K562 (cell line): ENCODE results near the gene ENTREP3. TPM values are rescaled to one million over a fixed set of nuclear protein-coding genes. Genes with fewer than 3 reads are reported as not detected.

Source experiments
- ATAC-seq: fragments of 200-7000 bp; cut with Tn5 transposase; 3 replicates; pipeline ENCODE4 v1.9.1; 2020; ENCODE audit warnings: moderate library complexity
- BruUV-seq: library from RNA; stranded (reverse); fragments of 400-500 nt; replicated peaks from 2 replicates; lab custom pipeline; 2021; lab: Mats Ljungman, UMichigan
- CTCF ChIA-PET: fragments of 300-600 bp; formaldehyde crosslinking; extraction: SDS; loops from one replicate; lab custom pipeline; 2021; ENCODE audit warnings: low intra/inter-chr PET ratio; lab: Yijun Ruan, JAX
- POLR2A ChIA-PET: fragments of 300-600, 350-650 bp; sonication (Branson Sonifier 250); formaldehyde crosslinking; extraction: SDS; loops from one replicate; lab custom pipeline; 2021; ENCODE audit warnings: antibody characterized with exemption, inconsistent platforms; lab: Yijun Ruan, JAX
- DNase-seq, 4 experiments: peaks; one replicate each; pipeline versions ENCODE4 v3.0.0 to v3.0.0-alpha.2; 2011 to 2018; ENCODE audit warnings: low spot score in 3 of 4, mixed read lengths in 3 of 4; ENCODE audit errors: extremely low read depth in 1 of 4
- FAIRE-seq: peaks from 2 replicates; lab custom pipeline; 2011; peaks lifted over from hg19 to GRCh38; lab: Jason Lieb, UNC
- H2AFZ ChIP-seq: 2 replicates; pipeline ENCODE4 v1.6.0; 2011; ENCODE audit warnings: low read depth, low read length, control low read depth, inconsistent platforms
- H3K27ac ChIP-seq: fragments of 200-600 bp; 3 replicates; pipeline ENCODE4 v1.8.0; 2011; ENCODE audit warnings: low read depth, mild to moderate bottlenecking, control low read depth, inconsistent platforms, low read length, moderate library complexity, mixed read lengths; ENCODE audit errors: extremely low read depth
- H3K27me3 ChIP-seq, 2 experiments: fragments of 300-600 bp in 1 of 2; 2 replicates in 1 of 2; 3 replicates in 1 of 2; pipeline versions ENCODE4 v1.6.0 to v1.8.0; 2011; ENCODE audit warnings: inconsistent platforms in 2 of 2, low read length in 2 of 2, mild to moderate bottlenecking in 1 of 2, mixed read lengths in 1 of 2, moderate library complexity in 1 of 2; ENCODE audit not compliant: control insufficient read depth in 2 of 2, insufficient read depth in 2 of 2
- H3K36me3 ChIP-seq: fragments of 300-600 bp; 3 replicates; pipeline ENCODE4 v1.8.0; 2011; ENCODE audit warnings: mild to moderate bottlenecking, low read length, inconsistent platforms; ENCODE audit not compliant: control insufficient read depth, insufficient read depth
- H3K4me1 ChIP-seq, 2 experiments: fragments of 200-600 bp in 1 of 2; replicated peaks in 1 of 2; 2 replicates in 1 of 2; 3 replicates in 1 of 2; pipeline versions ENCODE4 v1.5.1 to v1.8.0; 2011; ENCODE audit warnings: inconsistent platforms in 2 of 2, low read length in 2 of 2, mild to moderate bottlenecking in 1 of 2, mixed read lengths in 1 of 2, moderate library complexity in 1 of 2; ENCODE audit not compliant: control insufficient read depth in 2 of 2, insufficient read depth in 2 of 2
- H3K4me2 ChIP-seq: 2 replicates; pipeline ENCODE4 v1.6.1; 2011; ENCODE audit warnings: low read length, control low read depth, inconsistent platforms, mixed read lengths; ENCODE audit not compliant: insufficient read depth
- H3K4me3 ChIP-seq: fragments of 200-600 bp; sonication (generic), shearing (Covaris generic); 2 replicates; pipeline ENCODE4 v1.5.1; 2016; ENCODE audit warnings: control low read depth, inconsistent platforms
- H3K79me2 ChIP-seq: fragments of 200-600 bp; 3 replicates; pipeline ENCODE4 v1.8.0; 2011; ENCODE audit warnings: low read length, inconsistent platforms; ENCODE audit not compliant: control insufficient read depth, insufficient read depth
- H3K9ac ChIP-seq, 2 experiments: 2 replicates each; pipeline versions ENCODE4 v1.6.0 to v1.6.1; 2011; ENCODE audit warnings: low read depth in 2 of 2, low read length in 2 of 2, control low read depth in 1 of 2, inconsistent platforms in 1 of 2, mild to moderate bottlenecking in 1 of 2, mixed read lengths in 1 of 2; ENCODE audit not compliant: insufficient read depth in 1 of 2
- H3K9me1 ChIP-seq: one replicate; pipeline ENCODE4 v1.6.0; 2011; ENCODE audit warnings: inconsistent platforms, mild to moderate bottlenecking, low read length, moderate library complexity; ENCODE audit not compliant: control insufficient read depth, insufficient read depth
- H3K9me3 ChIP-seq: replicated peaks from 2 replicates; pipeline ENCODE4 v1.5.1; 2011; ENCODE audit warnings: low read depth, low read length, inconsistent platforms; ENCODE audit not compliant: control insufficient read depth, insufficient read depth
- H4K20me1 ChIP-seq: replicated peaks from 2 replicates; pipeline ENCODE4 v1.6.1; 2011; ENCODE audit warnings: low read length, inconsistent platforms, mixed read lengths; ENCODE audit not compliant: control insufficient read depth, insufficient read depth
- BCLAF1 ChIP-seq, 2 experiments: fragments of 450-650 bp in 1 of 2; IDR thresholded peaks; 2 replicates each; pipeline ENCODE4 v1.6.1; 2011 to 2017; ENCODE audit warnings: low read depth in 2 of 2, antibody characterized with exemption in 1 of 2, borderline replicate concordance in 1 of 2, low read length in 1 of 2, mild to moderate bottlenecking in 1 of 2, mixed read lengths in 1 of 2; ENCODE audit not compliant: control insufficient read depth in 1 of 2
- CREB5 ChIP-seq: fragments of 250-450 bp; sonication (Bioruptor Pico); IDR thresholded peaks from 2 replicates; pipeline ENCODE4 v1.5.0; 2020; ENCODE audit warnings: mild to moderate bottlenecking
- NFIC ChIP-seq: fragments of 450-650 bp; IDR thresholded peaks from 2 replicates; pipeline ENCODE4 v1.6.1; 2017; ENCODE audit warnings: mild to moderate bottlenecking, inconsistent platforms
- ZNF76 ChIP-seq: fragments of 250-450 bp; sonication (Bioruptor Pico); IDR thresholded peaks from 2 replicates; pipeline ENCODE4 v1.4.0; 2020; ENCODE audit warnings: mild to moderate bottlenecking, moderate library complexity, borderline replicate concordance
- WGBS: fragments of 100-300 bp; shearing (Covaris generic); methylation state at CpG from one replicate; pipeline ENCODE4 v1.1.6; 2016; ENCODE audit warnings: low coverage, mixed read lengths; ENCODE audit not compliant: insufficient coverage; ENCODE audit errors: missing lambda C conversion rate; 5-methylcytosine and 5-hydroxymethylcytosine counted together
- in situ Hi-C: fragments of 300-500 bp; cut with MboI; formaldehyde crosslinking; loops from 4 replicates; pipeline ENCODE4 v1.15.0; 2018; ENCODE audit warnings: inconsistent platforms, mixed read lengths
- intact Hi-C: fragments of 100-400 bp; cut with micrococcal nuclease; formaldehyde crosslinking; loops from 2 replicates; pipeline ENCODE4 v1.14.2; 2022
- polyA plus RNA-seq, 8 experiments: library from polyadenylated mRNA; depleted of rRNA in 4 of 8; stranded (reverse) in 5 of 8; unstranded in 3 of 8; fragments of >200 nt; fragmentation: Nextera tagmentation in 2 of 8; fragmentation: Illumina TruSeq in 1 of 8; extraction: Ambion mirVana in 2 of 8; extraction: Trizol in 1 of 8; gene quantifications; 2 replicates each; pipeline versions ENCODE4 v1.2.1 to v1.2.3, GENCODE V29; 2011 to 2014; ENCODE audit warnings: inconsistent platforms in 1 of 8, missing spikeins in 1 of 8
- total RNA-seq, 7 experiments: library from RNA; depleted of rRNA in 6 of 7; stranded (reverse); fragments of >200 nt in 6 of 7; fragmentation: Illumina TruSeq in 2 of 7; extraction: Trizol in 2 of 7; gene quantifications; 2 replicates each; pipeline versions ENCODE4 v1.2.1 to v1.2.3, GENCODE V29; 2011 to 2021; ENCODE audit warnings: low replicate concordance in 1 of 7

Gene ENTREP3
- total and polyA plus RNA-seq, 9 of the 15 experiments (the other 6 are each of a cell fraction or from before 2014, with no cell fraction given): 1.9 to 41.8 (median 5.9) TPM

GRCh38 chr1:155255243-155256007 is at the start of gene ENTREP3 (continued):
- TF ChIP-seq BCLAF1 (IDR thresholded peaks at IDR 0.05; ENCODE audit: borderline replicate concordance in 1 of 2, control insufficient read depth in 1 of 2, low read depth in 2 of 2, low read length in 1 of 2): no peak
- TF ChIP-seq CREB5 (CRISPR knock-in tag): no peak

- in situ Hi-C loops: loop anchor here (25.0 kb wide), 1 partner anchor 1433 kb away; the partner anchor contains the start of genes ISG20L2, METTL25B and MRPL24
- no peaks in the 10 kb centered on the region for H3K9me1 ChIP-seq
- H2AFZ ChIP-seq: peak overlapping the region; percentile 36; the same call in 1 of the 2 replicates
- no peaks in the 10 kb centered on the region for H3K27me3 ChIP-seq
- no peaks in the 10 kb centered on the region for H3K36me3 ChIP-seq
- H3K9me3 ChIP-seq: no peaks in the 10 kb centered on the region
- CTCF ChIA-PET: no interaction called here
- H4K20me1 ChIP-seq: no peaks in the 10 kb centered on the region
- peaks cover 22 to 37% of the 10 kb centered on the region in 2 experiments; a peak in 4 of 5 replicates for H3K4me1 ChIP-seq
- DNase-seq (no peak), FAIRE-seq (no peak), ATAC-seq (no peak)
- H3K27ac ChIP-seq: no peak overlapping the region
- H3K4me3 ChIP-seq: no peak overlapping the region
- H3K4me2 ChIP-seq: no peak overlapping the region
- WGBS: 86% methylated on average over 11 of the region's 11 CpGs
- H3K9ac ChIP-seq: no peak overlapping the region
- H3K79me2 ChIP-seq: peaks cover 33% of the 10 kb centered on the region
- 0 out of 2 replicates have a peak, but pooled peaks have one; percentile 41 for TF ChIP-seq NFIC
- TF ChIP-seq ZNF76 (CRISPR knock-in tag): no peak
- TF ChIP-seq, all 486 proteins: peak for 1
- POLR2A ChIA-PET: interaction anchor here (1.3 kb wide), 1 partner anchor 13 kb away, joined by 3 read pairs; no protein-coding TSS in a partner anchor
- intact Hi-C loops: no loop called here
- BruUV-seq: no TSS peak
Observed at GRCh38 chr1:155304558-155305063, 49.3 kb upstream of the ENTREP3 start.
